PC-3 (cell line): Measurements from ENCODE around the gene MORN5.

Experiments used
- EZH2 ChIP-seq: fragments of 300-600 bp; sonication (generic); IDR thresholded peaks from one replicate; pipeline ENCODE4 v1.6.1; 2017; ENCODE audit warnings: antibody characterized with exemption, mild to moderate bottlenecking, low read length; ENCODE audit not compliant: unreplicated experiment
- EZH2phosphoT487 ChIP-seq: fragments of 300-600 bp; sonication (generic); IDR thresholded peaks from 2 replicates; pipeline ENCODE4 v1.6.1; 2018; ENCODE audit warnings: mild to moderate bottlenecking, antibody characterized with exemption, low read length, borderline replicate concordance
- TF ChIP-seq, protein P1 (sequence below): fragments of 300-600 bp; sonication (generic); conservative IDR thresholded peaks from 2 replicates; pipeline ENCODE4 v1.5.1; 2017; ENCODE audit warnings: antibody characterized with exemption, low read depth, mild to moderate bottlenecking, low read length

GRCh38 chr9:122218935-122219855 is 59.5 kb downstream of the MORN5 start:
- no peak for TF ChIP-seq EZH2
- TF ChIP-seq, protein P1, sequence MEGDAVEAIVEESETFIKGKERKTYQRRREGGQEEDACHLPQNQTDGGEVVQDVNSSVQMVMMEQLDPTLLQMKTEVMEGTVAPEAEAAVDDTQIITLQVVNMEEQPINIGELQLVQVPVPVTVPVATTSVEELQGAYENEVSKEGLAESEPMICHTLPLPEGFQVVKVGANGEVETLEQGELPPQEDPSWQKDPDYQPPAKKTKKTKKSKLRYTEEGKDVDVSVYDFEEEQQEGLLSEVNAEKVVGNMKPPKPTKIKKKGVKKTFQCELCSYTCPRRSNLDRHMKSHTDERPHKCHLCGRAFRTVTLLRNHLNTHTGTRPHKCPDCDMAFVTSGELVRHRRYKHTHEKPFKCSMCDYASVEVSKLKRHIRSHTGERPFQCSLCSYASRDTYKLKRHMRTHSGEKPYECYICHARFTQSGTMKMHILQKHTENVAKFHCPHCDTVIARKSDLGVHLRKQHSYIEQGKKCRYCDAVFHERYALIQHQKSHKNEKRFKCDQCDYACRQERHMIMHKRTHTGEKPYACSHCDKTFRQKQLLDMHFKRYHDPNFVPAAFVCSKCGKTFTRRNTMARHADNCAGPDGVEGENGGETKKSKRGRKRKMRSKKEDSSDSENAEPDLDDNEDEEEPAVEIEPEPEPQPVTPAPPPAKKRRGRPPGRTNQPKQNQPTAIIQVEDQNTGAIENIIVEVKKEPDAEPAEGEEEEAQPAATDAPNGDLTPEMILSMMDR: no peak
- TF ChIP-seq EZH2phosphoT487: no peak
